AG04449 (cell line): ENCODE results near the gene CYBC1.
A peak's percentile ranks its signal among the peaks of the same experiment; 100 is the strongest.

ENCODE experiments used
- CTCF ChIA-PET: fragments of 350-600 bp; formaldehyde crosslinking; extraction: SDS; loops from one replicate; lab custom pipeline; 2021; ENCODE audit warnings: antibody characterized with exemption; lab: Yijun Ruan, JAX
- POLR2A ChIA-PET: fragments of 400-600, 350-600 bp; formaldehyde crosslinking; extraction: SDS; loops from one replicate; lab custom pipeline; 2020; ENCODE audit warnings: antibody characterized with exemption, inconsistent platforms; lab: Yijun Ruan, JAX
- DNase-seq: peaks from one replicate; pipeline ENCODE4 v3.0.0-alpha.2; 2010; ENCODE audit warnings: low read depth, low spot score
- H3K4me3 ChIP-seq: 2 replicates; pipeline ENCODE4 v1.5.1; 2011; ENCODE audit warnings: low read depth, mild to moderate bottlenecking, control low read depth, low read length
- TF ChIP-seq, protein P1 (sequence below): IDR thresholded peaks from one replicate; pipeline ENCODE4 v1.5.1; 2011; ENCODE audit warnings: mild to moderate bottlenecking, moderate library complexity, low read length, control low read depth, inconsistent platforms; ENCODE audit not compliant: insufficient read depth; ENCODE audit errors: missing control alignments

The CYBC1 gene

DNA sequence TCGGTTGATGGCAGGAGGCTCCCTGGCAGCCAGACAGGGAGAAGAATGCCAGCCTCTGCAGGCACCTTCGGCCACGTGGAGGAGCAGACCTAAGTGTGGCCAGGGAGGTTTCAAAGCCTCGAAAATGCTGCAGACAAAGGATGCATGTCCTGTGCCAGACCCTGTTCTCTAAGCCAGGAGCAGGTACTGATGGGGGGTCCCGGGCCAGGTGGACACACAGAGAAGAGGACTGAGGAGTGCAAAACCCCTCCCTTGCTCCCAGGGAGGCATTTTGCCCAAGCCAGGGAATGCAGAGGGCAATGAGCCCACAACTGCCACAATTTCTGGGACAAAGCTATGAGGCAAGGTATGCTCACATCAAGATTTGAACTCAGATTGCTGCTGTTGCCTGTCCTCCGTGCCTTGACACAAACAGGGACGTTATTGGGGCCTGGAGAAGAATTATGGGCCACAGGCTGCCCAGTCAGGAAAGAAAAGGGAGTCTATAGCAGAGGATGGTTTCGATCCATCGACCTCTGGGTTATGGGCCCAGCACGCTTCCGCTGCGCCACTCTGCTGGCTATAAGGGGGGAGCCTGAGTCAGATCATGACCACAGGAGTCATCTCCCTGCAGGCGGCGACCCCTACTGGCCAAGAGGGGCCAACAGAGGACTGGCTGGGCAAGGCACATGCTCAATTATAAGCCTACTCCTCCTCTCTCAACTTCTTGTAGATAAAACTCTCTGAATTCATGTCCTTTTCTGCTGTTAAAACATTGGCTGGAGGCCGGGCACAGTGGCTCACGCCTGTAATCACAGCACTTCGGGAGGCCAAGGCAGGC lies 43.9 kb upstream of the CYBC1 start:
- peak; percentile 94 for DNase-seq
- no peak overlapping the region for H3K4me3 ChIP-seq
- TF ChIP-seq, protein P1, sequence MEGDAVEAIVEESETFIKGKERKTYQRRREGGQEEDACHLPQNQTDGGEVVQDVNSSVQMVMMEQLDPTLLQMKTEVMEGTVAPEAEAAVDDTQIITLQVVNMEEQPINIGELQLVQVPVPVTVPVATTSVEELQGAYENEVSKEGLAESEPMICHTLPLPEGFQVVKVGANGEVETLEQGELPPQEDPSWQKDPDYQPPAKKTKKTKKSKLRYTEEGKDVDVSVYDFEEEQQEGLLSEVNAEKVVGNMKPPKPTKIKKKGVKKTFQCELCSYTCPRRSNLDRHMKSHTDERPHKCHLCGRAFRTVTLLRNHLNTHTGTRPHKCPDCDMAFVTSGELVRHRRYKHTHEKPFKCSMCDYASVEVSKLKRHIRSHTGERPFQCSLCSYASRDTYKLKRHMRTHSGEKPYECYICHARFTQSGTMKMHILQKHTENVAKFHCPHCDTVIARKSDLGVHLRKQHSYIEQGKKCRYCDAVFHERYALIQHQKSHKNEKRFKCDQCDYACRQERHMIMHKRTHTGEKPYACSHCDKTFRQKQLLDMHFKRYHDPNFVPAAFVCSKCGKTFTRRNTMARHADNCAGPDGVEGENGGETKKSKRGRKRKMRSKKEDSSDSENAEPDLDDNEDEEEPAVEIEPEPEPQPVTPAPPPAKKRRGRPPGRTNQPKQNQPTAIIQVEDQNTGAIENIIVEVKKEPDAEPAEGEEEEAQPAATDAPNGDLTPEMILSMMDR = peak; percentile 96
- POLR2A ChIA-PET = interaction anchor here (0.9 kb wide), 1 partner anchor 25 kb away, joined by 7 read pairs; the partner anchor contains the start of gene FOXK2
- CTCF ChIA-PET = interaction anchor here (0.6 to 2.5 kb wide), 9 partner anchors 10 to 56 kb away, joined by 3 to 12 read pairs (median 4); no protein-coding TSS in a partner anchor

DNA sequence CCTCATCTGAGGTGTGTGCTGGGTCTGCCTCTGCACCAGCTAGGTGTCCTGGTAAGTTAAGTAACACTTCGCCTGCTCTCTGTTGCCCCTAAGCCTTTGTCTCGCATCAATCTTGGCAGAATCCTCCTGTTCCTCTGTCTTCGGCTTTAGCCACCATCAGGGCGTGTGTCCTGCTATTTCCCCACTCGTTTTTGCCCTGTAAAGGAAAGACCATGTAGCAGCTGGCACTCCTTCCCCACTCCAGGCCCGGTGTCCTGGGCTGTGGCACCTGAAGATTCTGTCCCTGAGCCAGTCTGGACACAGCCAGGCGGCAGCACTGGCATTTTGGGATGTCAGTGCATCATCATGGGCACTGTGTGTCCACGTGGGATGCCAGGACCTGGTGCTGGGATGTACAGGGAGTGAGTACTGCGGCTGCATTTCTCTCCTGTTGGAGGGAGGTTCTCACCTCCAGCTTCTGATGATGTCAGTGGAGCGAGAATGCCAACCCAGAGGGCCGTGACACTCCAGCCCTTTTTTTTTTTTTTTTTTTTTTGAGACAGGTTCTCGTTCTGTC lies 42.8 kb upstream of the CYBC1 start:
- no peak for DNase-seq
- ChIA-PET POLR2A (no interaction called here), CTCF (interaction anchor here (1.0 to 3.6 kb wide), 3 partner anchors 13 to 193 kb away, joined by 3 to 12 read pairs (median 3); no protein-coding TSS in a partner anchor)
- TF ChIP-seq, protein P1 = no peak
- no peak overlapping the region for H3K4me3 ChIP-seq

GRCh38 chr17:82492643-82493225 lies 42.2 kb upstream of the CYBC1 start:
- CTCF ChIA-PET = interaction anchor here (0.7 to 3.6 kb wide), 4 partner anchors 43 to 605 kb away, joined by 3 to 12 read pairs (median 3); no protein-coding TSS in a partner anchor
- TF ChIP-seq, protein P1 = no peak

DNA sequence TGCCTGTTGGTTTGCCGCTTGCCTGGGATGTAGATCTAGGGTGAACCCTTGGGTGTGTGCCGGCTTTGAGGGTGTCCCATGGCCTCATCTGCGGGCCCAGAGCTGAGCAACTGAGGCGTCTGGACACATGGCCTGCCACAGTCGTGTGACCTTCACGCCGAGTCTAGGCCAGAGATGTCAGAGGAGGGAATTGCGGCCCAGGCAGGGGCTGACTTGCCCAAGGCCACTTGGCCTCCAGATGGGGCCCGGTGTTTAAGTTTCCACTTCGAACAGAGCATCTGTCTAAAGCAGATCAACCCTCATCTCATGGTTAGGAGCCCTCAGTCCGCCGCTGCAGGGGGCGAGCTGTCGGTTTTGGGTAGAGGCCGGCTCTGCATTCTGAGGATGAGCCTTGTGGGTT lies 41.0 kb upstream of the CYBC1 start:
- POLR2A ChIA-PET = interaction anchor here (0.7 kb wide), 2 partner anchors 27 to 35 kb away, joined by 3 read pairs; no protein-coding TSS in a partner anchor
- CTCF ChIA-PET = interaction anchor here (1.5 to 3.6 kb wide), 2 partner anchors 44 to 63 kb away, joined by 3 to 12 read pairs; no protein-coding TSS in a partner anchor
- TF ChIP-seq, protein P1 = no peak
- H3K4me3 ChIP-seq = no peak overlapping the region
- DNase-seq = no peak

More at GRCh38 chr17:82492643-82493225, 42.2 kb upstream of the CYBC1 start:
- POLR2A ChIA-PET = no interaction called here
- no peak overlapping the region for H3K4me3 ChIP-seq
- DNase-seq = no peak

DNA sequence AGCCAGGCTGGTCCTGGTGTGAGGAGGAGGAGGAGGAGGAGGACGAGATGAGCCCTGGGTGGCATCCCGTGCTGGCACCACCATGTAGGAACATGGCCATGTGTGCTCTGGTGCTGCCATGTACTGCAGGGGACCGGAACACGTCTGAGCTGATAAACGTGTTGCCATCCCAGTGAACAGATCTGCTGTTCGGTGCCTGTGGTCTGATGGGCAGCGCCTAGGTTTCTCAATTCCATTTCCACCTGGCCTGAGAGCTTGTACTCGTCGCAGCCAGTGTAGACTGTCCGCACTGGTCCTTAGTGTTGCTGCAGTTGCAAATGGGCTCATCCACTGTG lies 40.6 kb upstream of the CYBC1 start:
- ChIA-PET CTCF (interaction anchor here (1.5 to 3.6 kb wide), 2 partner anchors 45 to 63 kb away, joined by 3 to 12 read pairs; no protein-coding TSS in a partner anchor), POLR2A (no interaction called here)
- DNase-seq = no peak
- no peak overlapping the region for H3K4me3 ChIP-seq
- TF ChIP-seq, protein P1 = no peak
